Anterior cingulate cortex (tissue), 58 donors: Measurements from ENCODE around the gene ZNF282.
A peak's percentile ranks its signal among the peaks of the same experiment; 100 is the strongest.

Experiments
- DNase-seq, 58 donors: peaks; one replicate each; lab custom pipeline; 2025; lab: John Stamatoyannopoulos, UW

The ZNF282 gene

GRCh38 chr7:149195180-149196150 lies at the start of gene ZNF282:
Gene ZNF282, plus strand, starts transcription at chr7:149195546. Its CDS starts 44 bp downstream, at chr7:149195590.
- peak; percentile 8 to 93 (median 83) for DNase-seq

GRCh38 chr7:149147072-149147751 lies 48.1 kb upstream of the ZNF282 start, which contains the start of gene ZNF398:
Gene ZNF398, plus strand, starts transcription at chr7:149147453. Its CDS starts 290 bp downstream, at chr7:149147743.
- peak in 57 of 58 donors; percentile 24 to 91 (median 69) for DNase-seq

- peak in 51 of 58 donors; percentile 19 to 77 (median 50) for DNase-seq
Observed at GRCh38 chr7:149147752-149148653, 47.3 kb upstream of the ZNF282 start.

- no peak for DNase-seq
Observed at GRCh38 chr7:149150981-149151380, 44.4 kb upstream of the ZNF282 start.

- DNase-seq: no peak
Observed at GRCh38 chr7:149153346-149153745, 42.0 kb upstream of the ZNF282 start.

- no peak for DNase-seq
Observed at GRCh38 chr7:149154056-149154455, 41.3 kb upstream of the ZNF282 start.

GRCh38 chr7:149156898-149157297 lies 38.4 kb upstream of the ZNF282 start:
- no peak for DNase-seq

- no peak for DNase-seq
Observed at GRCh38 chr7:149161241-149161848, 34.0 kb upstream of the ZNF282 start.

GRCh38 chr7:149166142-149166541 lies 29.2 kb upstream of the ZNF282 start:
- DNase-seq: no peak

- DNase-seq: no peak
Observed at GRCh38 chr7:149166630-149167352, 28.6 kb upstream of the ZNF282 start.

GRCh38 chr7:149171892-149172533 lies 23.3 kb upstream of the ZNF282 start:
- no peak for DNase-seq

GRCh38 chr7:149172534-149172920 lies 22.8 kb upstream of the ZNF282 start:
- DNase-seq: no peak

GRCh38 chr7:149175150-149175549 lies 20.2 kb upstream of the ZNF282 start:
- DNase-seq: no peak

- no peak for DNase-seq
Observed at GRCh38 chr7:149179241-149179640, 16.1 kb upstream of the ZNF282 start.

GRCh38 chr7:149180722-149181449 lies 14.5 kb upstream of the ZNF282 start:
- no peak for DNase-seq

GRCh38 chr7:149181450-149181790 lies 13.9 kb upstream of the ZNF282 start:
- DNase-seq: no peak

- DNase-seq: no peak
Observed at GRCh38 chr7:149184274-149184673, 11.1 kb upstream of the ZNF282 start.

- DNase-seq: no peak
Observed at GRCh38 chr7:149188213-149188612, 7.1 kb upstream of the ZNF282 start.
